ENCODE data around the gene DES. TPM values are rescaled to one million over a fixed set of nuclear protein-coding genes. Genes with fewer than 3 reads are reported as not detected.

The DES gene
- total RNA-seq, 1 experiment from 2014 or later = 4.2 TPM

GRCh38 chr2:219408204-219408603, 10.0 kb upstream of the DES start:
- no peaks in the 10 kb centered on the region for H3K9me2 ChIP-seq (ENCODE audit: insufficient read depth)
- ChIA-PET POLR2A (interaction anchor here (0.6 kb wide), 1 partner anchor 65 kb away, joined by 3 read pairs; no protein-coding TSS in a partner anchor), CTCF (interaction anchor here (0.8 to 0.9 kb wide), 2 partner anchors 25 to 122 kb away, joined by 3 read pairs; no protein-coding TSS in a partner anchor), RAD21 (ENCODE audit: low non-redundant PET in 1 of 2, low total read pairs in 2 of 2, uncharacterized antibody in 2 of 2, unreplicated experiment in 2 of 2) (no interaction called here)
- no peaks in the 10 kb centered on the region for H3K36me3 ChIP-seq (ENCODE audit: control insufficient read depth in 1 of 2, insufficient read depth in 2 of 2, low read length in 2 of 2)
- H3K9ac ChIP-seq (ENCODE audit: low read length) = no peak overlapping the region
- DNase-seq (ENCODE audit: low read depth, low spot score) = no peak
- H3K27ac ChIP-seq (ENCODE audit: low read depth, low read length) = no peak overlapping the region
- H3K4me3 ChIP-seq (replicated peaks in 1 of 2; ENCODE audit: low read depth in 1 of 2, low read length in 2 of 2) = no peak overlapping the region
- H3K4me1 ChIP-seq (ENCODE audit: control insufficient read depth in 1 of 2, insufficient read depth in 2 of 2, low read length in 2 of 2) = peaks cover 7 to 34% of the 10 kb centered on the region in 2 experiments
- intact Hi-C loops (cut with micrococcal nuclease) = loop anchor here (10.0 kb wide), 1 partner anchor 237 kb away; no protein-coding TSS in a partner anchor
- H3K79me2 ChIP-seq (ENCODE audit: insufficient read depth, low read length) = no peaks in the 10 kb centered on the region
- H3K4me2 ChIP-seq (ENCODE audit: low read length) = no peak overlapping the region
- ATAC-seq = no peak
- no peaks in the 10 kb centered on the region for H4K20me1 ChIP-seq (ENCODE audit: insufficient read depth)
- H3K9me3 ChIP-seq (ENCODE audit: control insufficient read depth in 1 of 2, insufficient read depth in 1 of 2, low read depth in 1 of 2, low read length in 2 of 2) = no peaks in the 10 kb centered on the region
- no peak overlapping the region for H2AFZ ChIP-seq (ENCODE audit: low read depth, low read length, poor library complexity, severe bottlenecking)
- H3K27me3 ChIP-seq (ENCODE audit: insufficient read depth, low read length) = no peaks in the 10 kb centered on the region
- no TSS peak for BruUV-seq (replicated peaks)
- no peak for TF ChIP-seq ZNF274 (IDR thresholded peaks at IDR 0.05; ENCODE audit: low read depth, low read length)
- no peak for TF ChIP-seq ZBTB33 (IDR thresholded peaks at IDR 0.05; ENCODE audit: extremely low read depth, insufficient replicate concordance, low read length)
- TF ChIP-seq CEBPB (IDR thresholded peaks at IDR 0.05; ENCODE audit: low read depth) = no peak
- TF ChIP-seq REST (IDR thresholded peaks at IDR 0.05; ENCODE audit: low read depth) = no peak
- TF ChIP-seq MAX (IDR thresholded peaks at IDR 0.05) = no peak
- no peak for TF ChIP-seq SRF (IDR thresholded peaks at IDR 0.05; ENCODE audit: low read depth)
- TF ChIP-seq CBX3 (IDR thresholded peaks at IDR 0.05; ENCODE audit: low read depth) = no peak
- no peak for TF ChIP-seq POLR2AphosphoS5 (IDR thresholded peaks at IDR 0.05; ENCODE audit: low read depth, low read length)
- no peak for TF ChIP-seq POLR2A (IDR thresholded peaks at IDR 0.05; ENCODE audit: borderline replicate concordance, extremely low read depth, insufficient read depth, insufficient read length)
- TF ChIP-seq FOSL1 (IDR thresholded peaks at IDR 0.05; ENCODE audit: low read depth) = no peak
- no peak for TF ChIP-seq ATF3 (IDR thresholded peaks at IDR 0.05)
- no peak for TF ChIP-seq TCF7L2 (IDR thresholded peaks at IDR 0.05; ENCODE audit: borderline replicate concordance, extremely low read depth, insufficient read depth, insufficient read length)
- no peak for TF ChIP-seq EZH2 (IDR thresholded peaks at IDR 0.05)
- no peak for TF ChIP-seq ELF1 (IDR thresholded peaks at IDR 0.05; ENCODE audit: borderline replicate concordance, low read depth)
- TF ChIP-seq SIN3A (IDR thresholded peaks at IDR 0.05; ENCODE audit: low read depth) = no peak
- TF ChIP-seq CTCF (IDR thresholded peaks at IDR 0.05 in 2 of 3, conservative IDR thresholded peaks at IDR 0.05 in 1 of 3; ENCODE audit: borderline replicate concordance in 1 of 3, insufficient read depth in 1 of 3, low read depth in 2 of 3, low read length in 2 of 3) = no peak

Data from HCT116 (cell line).